Midbrain (tissue), 1 donor: ENCODE results near the gene SUSD4.

ENCODE experiments used
- DNase-seq: peaks from one replicate; lab custom pipeline; 2025; lab: John Stamatoyannopoulos, UW

SUSD4 gene

DNA sequence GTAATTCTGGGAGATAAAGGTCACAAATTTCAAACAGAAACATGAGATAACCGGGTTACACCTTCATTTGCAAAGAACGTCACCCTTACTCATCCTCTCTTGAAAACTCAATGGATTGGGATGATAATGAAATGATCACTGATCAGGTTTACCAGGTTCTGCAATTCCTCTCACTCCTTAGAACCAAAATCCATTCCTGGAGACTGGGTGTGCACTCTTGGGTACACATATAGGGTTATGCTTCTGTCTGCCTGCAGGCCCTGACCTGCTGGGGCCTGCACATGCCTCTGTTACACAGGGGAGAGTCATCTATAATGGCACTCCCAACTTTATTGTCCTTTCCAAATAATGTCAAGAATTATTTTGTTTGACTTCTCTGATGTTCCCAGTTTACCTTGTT is 8.3 kb downstream of the SUSD4 start:
- no peak for DNase-seq

DNA sequence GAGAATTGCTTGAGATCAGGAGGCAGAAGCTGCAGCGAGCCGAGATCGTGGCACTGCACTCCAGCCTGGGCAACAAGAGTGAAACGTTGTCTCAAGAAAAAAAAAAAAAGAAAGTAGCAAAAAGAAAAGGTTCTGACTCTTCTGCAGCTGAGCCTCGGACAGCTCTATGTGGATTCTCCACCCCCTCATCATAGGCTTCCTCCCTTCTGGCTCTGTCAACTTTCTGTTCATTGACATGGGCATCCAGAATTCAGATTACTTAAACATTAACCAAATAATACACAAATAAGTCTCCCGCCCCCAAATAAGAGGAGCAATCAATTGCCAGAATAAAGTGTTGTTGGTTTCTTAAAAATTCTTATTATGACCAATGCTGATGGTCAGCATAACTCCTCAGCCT is 10.0 kb downstream of the SUSD4 start:
- no peak for DNase-seq

DNA sequence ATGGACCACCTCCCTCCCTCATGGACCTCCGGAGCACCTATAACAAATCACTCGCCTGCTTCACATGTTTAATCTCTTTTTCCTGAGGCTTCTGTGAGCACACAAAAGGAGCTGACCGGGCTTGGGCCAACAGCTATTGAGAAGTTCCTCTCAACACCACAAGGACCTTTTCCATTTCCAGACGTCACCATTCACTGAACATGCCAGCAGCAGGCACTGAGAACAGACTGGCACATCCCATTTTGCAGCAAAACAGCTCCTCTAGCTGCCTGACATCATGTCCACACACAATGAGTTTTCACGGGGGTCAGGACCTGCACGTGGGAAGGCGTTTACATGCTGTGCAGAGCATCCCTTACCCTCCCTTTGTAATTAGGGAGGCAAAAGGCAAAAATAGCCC is 11.0 kb downstream of the SUSD4 start:
- no peak for DNase-seq

DNA sequence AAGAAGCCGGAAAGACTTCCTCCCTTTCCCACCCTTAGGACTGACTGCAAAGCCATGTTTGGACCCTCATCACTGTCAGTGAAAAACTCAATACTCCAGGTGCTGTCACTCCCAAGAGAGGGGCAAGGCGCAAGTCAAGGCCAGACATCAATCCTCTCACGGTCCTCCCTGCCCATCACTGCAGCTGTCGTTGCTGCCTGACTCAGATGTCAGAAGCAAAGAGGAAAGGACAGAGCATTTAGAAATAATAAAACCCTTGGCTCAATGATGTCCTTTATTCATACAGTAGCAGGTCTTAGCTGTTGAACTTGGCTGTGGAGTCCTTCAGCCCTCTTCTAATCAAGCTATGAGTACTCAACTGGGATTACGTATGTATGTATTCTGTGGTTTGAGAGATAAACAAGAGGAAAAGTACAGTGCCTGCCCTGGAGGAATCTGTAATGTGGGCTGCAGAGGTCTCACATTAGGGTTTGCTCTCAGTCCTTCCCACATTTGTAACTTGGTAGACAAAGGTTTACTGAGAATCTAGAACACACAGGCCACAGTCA is 13.5 kb downstream of the SUSD4 start:
- DNase-seq, result no peak

DNA sequence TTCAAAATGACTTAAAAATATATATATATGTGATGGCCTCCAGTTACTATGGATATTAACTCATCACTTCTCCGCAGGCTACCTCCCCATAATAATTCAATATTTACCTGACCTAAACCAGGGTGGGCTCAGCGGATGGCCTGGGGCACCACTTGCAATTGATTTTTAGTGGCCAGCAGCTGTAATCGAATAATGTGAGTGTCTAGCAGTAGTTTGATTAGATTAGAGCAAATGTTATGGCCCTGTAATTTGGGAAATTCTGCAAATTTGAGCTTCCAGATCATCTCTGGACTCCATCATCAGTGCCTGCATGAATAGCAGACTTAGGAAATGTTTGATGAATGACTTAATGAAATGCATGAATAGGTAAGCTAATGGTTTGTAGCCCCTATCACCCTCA is 14.7 kb downstream of the SUSD4 start:
- no peak for DNase-seq

DNA sequence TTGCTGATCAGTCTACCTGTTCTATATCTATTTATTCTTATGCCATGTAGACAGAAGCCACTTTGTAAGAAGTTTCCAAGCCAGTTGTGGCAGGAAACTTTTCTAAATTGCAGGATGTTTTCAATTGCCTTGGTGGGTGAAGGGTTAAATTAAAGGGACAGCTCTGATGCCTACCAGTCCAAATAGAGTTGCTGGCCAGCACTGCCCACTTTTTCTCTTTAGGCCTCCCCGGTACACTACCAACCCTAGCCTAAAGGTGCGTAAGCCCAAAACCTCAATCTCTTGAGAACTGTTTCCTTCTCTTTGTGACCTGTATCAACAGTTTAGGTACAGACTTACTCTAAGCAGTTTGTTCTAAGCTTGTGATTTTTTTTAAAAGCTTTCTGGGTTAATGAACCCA is 15.5 kb downstream of the SUSD4 start:
- DNase-seq, result no peak

DNA sequence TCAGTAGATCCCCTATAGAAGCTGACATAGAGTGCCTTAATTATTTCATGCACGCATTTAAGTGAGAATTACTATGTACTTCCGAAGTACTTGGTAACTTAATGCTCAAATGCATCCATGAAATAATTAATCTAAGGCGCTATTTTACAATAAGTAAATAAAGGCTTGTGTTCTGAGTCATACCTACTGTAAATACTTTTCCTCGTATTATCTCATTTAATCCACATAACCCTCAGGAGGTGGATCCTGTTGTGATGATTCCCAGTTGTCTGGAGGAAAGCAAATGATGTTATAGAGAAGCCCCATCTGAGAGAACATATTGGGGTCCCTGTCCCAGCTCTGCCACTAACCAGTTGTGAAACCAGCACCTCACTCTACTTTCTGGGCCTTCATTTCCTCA is 16.4 kb downstream of the SUSD4 start:
- DNase-seq, result no peak

DNA sequence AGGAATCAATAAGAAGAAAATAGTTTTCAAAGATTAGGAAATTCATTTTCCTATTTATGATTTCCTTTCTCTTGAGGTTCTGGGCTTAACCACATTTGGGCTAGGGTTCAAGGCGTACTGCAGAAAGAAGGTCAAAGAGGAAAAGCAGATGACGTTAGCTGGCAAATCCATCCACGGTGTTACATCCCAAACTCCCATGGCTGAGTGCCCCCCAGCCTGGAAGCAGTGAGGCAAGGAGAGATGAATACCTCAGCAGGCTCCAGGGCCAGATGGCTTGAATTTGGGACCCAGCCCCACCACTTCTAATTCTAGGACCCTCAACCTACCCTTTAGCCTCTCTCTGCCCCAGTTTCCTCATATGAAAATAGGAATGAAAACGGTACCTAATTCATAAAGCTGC is 17.7 kb downstream of the SUSD4 start:
- DNase-seq, result no peak

DNA sequence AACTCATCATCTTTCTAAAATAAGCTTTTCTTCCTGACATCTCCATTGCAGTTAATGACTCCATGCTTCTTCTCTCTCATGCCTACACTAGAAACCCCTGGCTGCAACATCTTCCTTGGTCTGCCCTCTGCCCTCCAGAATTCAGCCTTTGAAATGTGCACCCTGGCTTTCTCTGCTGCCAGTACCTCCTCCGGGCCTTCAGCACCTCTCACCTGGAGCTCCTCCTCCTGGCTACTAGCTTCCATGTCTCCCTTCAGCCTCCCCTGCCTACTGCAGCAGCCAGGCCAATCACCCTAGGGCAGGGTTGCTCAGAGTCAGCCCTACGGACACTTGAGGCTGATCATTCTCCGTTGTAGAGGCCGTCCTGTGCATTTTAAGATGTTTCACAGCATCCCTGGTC is 18.3 kb downstream of the SUSD4 start:
- DNase-seq, result no peak

DNA sequence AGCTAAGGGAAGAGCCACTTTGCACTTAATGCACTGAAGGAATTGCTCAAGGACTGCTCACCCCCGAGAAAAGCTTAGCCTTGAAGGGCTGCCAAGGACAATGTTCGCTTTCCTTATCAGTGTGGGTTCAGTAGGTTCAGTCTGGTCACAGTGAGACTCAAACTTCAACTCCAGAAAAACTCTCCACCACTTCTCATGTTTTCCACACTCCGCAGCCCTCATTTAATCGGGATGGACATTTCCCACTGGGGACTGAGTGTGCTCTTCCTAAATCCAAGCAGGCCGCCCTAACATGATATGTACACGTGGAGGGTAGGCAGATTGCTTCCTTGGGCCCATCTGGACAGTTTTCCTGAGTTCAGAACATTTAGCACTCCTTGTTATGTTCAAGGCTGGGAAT is 19.5 kb downstream of the SUSD4 start:
- no peak for DNase-seq

DNA sequence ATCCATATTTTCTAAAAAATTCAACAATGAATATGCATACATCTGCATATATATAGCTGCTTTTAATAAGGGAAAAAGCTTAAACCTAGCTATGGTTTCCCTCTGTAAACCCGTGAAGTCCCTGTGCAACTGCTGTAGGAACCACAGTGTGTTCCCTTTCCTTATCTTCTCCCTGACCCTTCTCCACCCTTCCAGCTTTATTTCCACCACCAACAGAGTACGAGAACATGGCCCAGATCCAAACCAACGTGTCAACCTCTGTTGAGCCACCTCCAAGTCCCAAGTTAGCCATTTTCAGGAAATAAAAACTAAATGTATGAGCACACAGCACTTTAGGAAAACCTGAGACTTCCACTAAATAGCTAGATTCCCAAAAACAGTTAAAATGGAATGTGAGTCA is 20.3 kb downstream of the SUSD4 start:
- DNase-seq, result no peak

DNA sequence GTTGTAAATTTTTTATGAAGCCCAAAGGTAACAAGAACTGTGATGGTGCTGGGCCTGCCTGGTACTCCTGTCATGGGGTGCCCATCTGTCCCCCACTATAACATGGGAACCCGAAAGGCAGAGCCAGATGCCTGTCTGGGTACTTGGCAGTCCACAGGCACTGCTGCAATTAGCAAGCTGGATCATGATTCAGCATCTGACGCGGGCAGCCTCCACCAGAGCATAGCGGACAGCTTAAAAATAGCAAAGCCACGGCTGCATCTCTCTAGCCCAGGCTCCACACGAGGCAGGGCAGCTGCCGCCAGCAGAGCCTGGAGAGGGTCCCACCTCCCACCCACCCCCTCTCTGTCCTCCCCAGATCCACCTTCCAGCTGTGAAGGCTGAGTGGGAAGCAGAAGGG is 22.9 kb downstream of the SUSD4 start:
- no peak for DNase-seq

DNA sequence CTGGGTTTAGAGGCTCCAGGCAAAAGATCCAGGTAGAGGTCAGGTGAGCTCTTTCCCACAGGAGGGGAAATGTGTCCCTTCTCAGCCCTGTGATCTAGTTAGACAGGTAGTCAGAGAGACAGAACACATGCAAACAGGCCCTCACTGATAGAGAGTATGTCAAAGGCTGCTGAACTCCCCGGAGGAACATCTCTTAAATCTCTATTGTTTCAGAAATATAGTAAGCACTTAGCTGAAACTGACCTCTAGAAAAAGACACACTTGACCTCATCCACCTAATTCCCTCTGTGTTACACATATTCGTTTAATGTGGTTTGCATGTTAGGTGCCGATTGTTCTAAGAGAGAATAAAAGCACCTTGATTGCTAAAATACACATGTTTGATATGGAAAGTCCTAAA is 23.3 kb downstream of the SUSD4 start:
- DNase-seq, result no peak

DNA sequence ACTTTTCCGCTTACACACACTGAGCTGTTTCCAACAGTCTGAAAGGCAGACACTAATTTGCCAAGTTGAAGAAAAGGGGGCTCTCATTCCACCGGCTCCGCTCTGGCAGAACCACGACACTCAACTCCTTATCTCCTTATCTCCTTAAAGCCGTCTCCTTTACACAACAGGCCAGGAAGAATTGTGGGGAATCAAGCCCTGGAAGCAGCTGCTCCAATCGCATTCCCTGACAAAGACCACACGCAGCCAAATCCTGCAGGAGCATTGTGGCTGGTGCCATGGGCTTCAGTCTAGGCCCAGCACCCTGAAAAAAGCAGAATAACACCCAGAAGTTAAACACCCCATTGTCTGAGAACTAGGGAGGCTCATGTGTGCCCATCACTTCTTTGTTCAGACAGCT is 24.1 kb downstream of the SUSD4 start:
- no peak for DNase-seq

DNA sequence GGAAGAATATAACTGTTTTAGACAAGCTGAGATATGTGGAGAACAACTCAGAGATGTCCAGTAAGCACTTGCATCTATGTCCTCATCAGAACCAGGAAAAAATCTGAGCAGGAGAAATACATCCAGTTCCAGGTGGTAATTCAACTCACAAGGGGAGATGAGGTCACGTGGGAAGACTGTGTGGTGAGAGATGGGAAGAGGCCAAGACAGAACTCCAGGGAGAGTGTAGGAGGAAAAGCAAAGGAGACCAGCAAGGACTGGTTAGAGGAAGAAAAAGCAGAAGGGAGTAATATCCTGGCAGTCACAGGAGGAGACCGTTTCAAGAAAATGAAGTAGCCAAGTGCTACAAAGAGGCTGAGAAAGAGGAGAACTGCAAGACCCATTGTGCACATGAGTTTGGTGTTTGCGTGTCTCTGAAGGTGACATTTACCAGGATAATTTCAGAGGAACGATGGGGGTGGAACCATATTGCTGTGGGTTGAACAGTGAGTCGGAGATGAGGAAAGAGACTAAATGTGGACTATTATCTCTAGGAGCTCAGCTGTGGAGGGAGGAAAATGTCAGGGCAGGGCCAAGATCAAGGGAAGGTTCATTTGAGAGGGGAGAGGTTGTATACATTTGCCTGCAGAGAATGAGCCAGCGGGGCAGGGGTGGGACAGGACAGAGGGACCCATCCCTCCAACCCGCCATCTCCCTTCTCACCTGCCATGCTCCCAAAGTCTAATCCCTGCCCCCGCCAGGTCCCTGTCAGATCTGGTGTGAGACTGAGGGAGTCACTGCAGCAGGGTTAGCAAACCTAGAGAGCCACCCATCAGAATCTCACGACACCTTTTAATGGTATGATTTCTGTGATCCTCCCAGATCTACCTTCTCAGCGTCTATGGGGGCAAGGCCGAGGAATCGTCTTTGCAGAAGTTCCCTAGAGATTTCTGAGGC is 24.9 kb downstream of the SUSD4 start:
- no peak for DNase-seq

DNA sequence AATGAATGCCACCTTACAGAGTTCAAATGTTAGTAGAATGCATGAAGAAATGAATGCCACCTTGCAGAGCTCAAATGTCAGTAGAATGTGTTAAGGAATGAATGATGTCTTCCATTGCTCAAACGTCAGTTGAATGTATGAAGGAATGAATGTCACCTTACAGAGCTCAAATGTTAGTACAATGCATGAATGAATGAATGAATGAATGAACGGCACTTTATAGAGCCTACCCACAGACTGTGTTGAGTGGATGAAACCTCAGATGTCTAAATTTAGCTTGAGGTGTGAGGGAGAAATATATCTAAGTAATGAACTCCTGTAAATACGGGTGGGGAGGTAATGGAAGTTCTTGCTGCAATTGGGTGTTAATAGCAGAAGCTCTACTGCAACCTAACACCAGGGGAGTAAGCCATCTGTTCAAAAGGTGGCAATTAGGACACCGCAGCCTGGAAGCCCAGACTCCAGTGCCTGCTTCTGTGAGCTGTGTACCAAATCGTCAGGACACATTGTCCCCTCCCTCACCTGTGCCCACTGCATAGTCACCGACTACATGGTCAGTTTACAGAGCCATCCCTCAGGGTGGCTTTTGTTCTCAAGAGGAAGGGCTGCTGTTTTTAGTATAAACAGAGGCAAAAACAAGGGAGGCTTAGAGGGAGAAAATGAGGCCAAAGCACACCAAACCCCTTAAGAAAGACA is 26.7 kb downstream of the SUSD4 start:
- DNase-seq, result no peak

DNA sequence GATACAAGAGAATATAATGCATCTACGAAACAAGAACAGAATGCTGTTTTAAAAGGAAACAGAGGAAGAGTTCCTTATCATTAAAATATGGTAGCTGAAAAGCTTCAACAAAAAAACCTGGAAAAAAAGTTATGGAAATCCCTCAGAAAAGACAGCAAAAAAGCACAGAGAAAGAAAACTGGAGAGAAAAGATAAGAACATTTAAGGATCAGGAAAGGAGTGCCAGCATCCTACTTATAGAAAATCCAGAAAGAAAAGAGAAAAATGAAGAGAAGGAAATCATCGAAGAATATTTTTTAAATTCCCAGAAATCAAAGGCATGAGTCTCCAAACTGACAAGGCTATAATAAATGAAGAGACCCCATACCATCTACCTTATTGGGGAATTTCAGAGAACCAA is 29.8 kb downstream of the SUSD4 start:
- DNase-seq, result no peak

DNA sequence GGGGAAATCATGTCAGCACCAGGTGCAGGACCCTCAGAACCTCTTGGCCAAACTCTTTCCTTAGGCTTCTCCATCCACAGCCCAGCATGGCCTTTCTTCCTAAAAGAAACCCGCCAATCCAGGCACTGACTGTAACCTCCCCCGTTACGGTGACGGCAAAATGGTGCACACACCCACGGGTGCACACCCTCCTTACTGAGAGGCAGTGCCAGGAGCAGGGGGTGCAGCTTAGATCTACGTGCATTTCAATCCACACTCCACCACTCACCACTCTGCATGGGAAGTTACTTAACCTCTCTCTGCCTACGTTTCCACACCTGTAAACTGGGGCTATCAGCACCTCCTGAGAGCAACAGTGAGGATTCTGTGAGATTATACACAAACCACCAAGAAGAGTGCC is 31.0 kb downstream of the SUSD4 start:
- no peak for DNase-seq

DNA sequence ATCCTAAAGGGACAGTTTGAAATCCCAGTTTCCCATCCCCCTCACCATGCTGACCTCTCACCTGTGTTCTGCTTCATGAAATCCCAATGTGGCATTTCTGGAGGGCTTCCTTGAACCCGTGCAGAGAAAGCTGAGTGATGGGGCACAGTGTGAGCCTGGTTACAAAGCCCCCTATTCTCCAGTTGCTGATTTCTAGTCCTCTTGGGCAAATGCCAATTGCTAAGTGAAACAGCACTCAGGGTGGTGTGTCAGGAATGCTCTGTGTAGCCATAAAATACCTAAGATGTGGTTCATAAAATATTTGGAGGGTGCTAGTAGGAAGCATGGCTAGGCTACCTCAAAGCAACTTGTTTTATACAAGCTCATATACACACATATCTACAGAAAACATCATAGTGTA is 32.0 kb downstream of the SUSD4 start:
- no peak for DNase-seq

DNA sequence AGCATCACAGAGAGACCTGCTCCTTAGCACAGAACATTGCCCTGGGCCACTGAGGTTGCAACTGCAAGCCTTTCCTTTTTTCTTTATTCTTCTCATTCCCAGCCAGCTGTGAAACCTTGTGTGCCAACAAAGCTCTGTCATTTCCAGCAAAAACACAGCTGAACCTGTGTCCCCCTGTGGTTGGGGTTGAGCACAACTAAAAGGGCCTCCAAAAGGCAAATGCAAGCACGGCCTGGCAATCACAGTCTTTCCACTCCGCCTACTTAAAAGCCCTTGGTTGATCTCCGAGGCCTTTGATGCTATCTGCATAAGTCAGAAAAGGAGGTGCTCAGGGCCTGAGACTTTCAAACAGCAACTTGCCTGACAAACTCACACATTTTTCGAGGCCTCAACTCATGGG is 32.7 kb downstream of the SUSD4 start:
- no peak for DNase-seq

DNA sequence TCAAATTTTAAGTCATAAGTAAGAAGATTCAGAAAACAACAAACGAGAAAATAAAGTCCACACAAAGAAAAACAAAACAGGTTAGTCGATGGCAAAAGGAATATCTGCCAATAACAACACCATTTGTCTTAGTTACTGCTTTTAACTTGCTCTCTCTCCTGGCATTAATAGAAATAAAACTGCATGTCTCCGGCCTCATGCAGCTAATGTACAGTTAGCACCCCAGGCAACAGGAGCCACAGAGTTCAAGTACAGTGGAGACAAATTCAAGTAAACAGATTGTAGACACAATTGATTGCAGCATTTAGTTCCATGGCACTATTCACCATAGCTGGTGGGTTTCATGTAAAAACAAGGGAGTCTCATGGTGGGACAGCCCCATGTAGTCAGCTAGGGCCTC is 33.5 kb downstream of the SUSD4 start:
- no peak for DNase-seq

DNA sequence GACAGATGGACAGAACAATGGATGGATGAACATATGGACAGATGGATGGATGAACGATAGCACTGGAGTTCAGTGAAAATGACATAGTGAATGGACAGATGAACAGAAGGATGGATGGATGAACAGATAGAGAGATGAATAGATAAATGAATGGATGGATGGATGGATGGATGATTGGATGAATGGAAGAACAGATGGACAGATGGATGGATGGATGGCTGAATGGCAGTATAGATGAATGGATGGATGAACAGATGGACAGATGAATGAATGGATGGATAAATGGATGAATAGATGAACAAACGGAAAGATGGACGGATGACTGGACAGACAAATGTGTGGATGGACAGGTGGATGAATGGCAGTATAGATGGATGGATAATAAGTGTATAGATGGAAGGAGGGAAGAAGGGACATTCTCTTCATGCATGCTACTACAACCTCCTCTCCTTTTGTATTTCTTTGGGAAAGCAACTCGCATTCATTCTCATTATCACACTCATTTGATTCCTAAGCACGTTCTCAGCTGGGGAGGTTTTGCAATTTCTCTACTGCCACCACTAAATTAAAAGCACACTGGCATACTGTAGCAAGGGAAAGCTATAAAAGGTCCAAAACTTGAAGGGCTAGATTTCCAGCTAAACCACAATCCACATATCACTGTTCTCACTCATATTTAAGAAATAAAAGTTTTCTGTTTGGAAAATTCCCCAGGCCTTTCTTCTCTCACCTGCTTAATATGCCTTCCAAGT is 34.1 kb downstream of the SUSD4 start:
- no peak for DNase-seq

DNA sequence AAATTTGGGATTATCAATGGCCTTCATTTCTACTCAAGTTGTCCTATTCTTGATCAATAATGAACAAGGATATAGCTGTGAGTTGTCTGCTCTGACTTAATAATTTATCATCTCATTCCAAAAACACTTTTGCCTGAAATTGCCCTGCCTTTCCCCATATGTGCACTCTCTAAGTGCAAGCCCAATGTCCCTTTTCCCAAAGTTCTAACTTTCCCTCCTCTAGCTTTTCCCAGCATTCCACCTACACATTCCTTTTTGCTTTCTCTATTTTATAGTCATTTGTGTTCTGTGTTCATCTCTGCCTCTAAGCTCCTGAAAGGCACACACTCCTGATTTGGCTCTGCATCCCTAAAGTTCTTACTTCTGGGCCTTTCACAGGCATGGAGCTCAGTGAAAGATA is 34.7 kb downstream of the SUSD4 start:
- no peak for DNase-seq
